ENCODE data around the gene CSRNP3. TPM values are rescaled to one million over a fixed set of nuclear protein-coding genes. Genes with fewer than 3 reads are reported as not detected.

Gene CSRNP3
- total and polyA plus RNA-seq, 7 donors = 0.96 to 6.6 (median 3.9) TPM

- Histone ChIP-seq H3K4me1 (peaks cover 0 to 5% (median 0%) of the 10 kb centered on the region in 4 donors), H3K27me3 (no peaks in the 10 kb centered on the region), H3K36me3 (peaks cover 0 to 3% (median 0%) of the 10 kb centered on the region in 4 donors), H3K4me3 (no peak overlapping the region), H3K27ac (no peak overlapping the region), H3K9me3 (no peaks in the 10 kb centered on the region)
- DNase-seq = no peak
- intact Hi-C loops (cut with DNase I) = no loop called here
- no peak for TF ChIP-seq POLR2AphosphoS5 (IDR thresholded peaks at IDR 0.05)
- TF ChIP-seq EP300 (IDR thresholded peaks at IDR 0.05) = no peak
- no peak for TF ChIP-seq POLR2A (IDR thresholded peaks at IDR 0.05)
- no peak for TF ChIP-seq CTCF (IDR thresholded peaks at IDR 0.05)
Observed at GRCh38 chr2:165539985-165540384, 70.5 kb downstream of the CSRNP3 start.

GRCh38 chr2:165544897-165545296 lies 75.4 kb downstream of the CSRNP3 start:
- intact Hi-C loops (cut with DNase I) = no loop called here

GRCh38 chr2:165547900-165548299 lies 78.4 kb downstream of the CSRNP3 start:
- TF ChIP-seq POLR2AphosphoS5 (IDR thresholded peaks at IDR 0.05) = no peak
- TF ChIP-seq CTCF (IDR thresholded peaks at IDR 0.05) = no peak
- TF ChIP-seq POLR2A (IDR thresholded peaks at IDR 0.05) = no peak
- no peak for TF ChIP-seq EP300 (IDR thresholded peaks at IDR 0.05)
- intact Hi-C loops (cut with DNase I) = no loop called here

More at GRCh38 chr2:165544897-165545296, 75.4 kb downstream of the CSRNP3 start:
- no peak for DNase-seq
- Histone ChIP-seq H3K4me3 (no peak overlapping the region), H3K27ac (no peak overlapping the region), H3K36me3 (peaks cover 0 to 3% (median 0%) of the 10 kb centered on the region in 4 donors), H3K9me3 (no peaks in the 10 kb centered on the region), H3K4me1 (peaks cover 0 to 6% (median 0%) of the 10 kb centered on the region in 4 donors), H3K27me3 (no peaks in the 10 kb centered on the region)
- 91 to 94% methylated on average over 2 of the region's 2 CpGs for WGBS, 2 donors
- TF ChIP-seq CTCF (IDR thresholded peaks at IDR 0.05) = no peak
- no peak for TF ChIP-seq POLR2AphosphoS5 (IDR thresholded peaks at IDR 0.05)

GRCh38 chr2:165549619-165550018 lies 80.1 kb downstream of the CSRNP3 start:
- Histone ChIP-seq H3K36me3 (no peaks in the 10 kb centered on the region), H3K9me3 (no peaks in the 10 kb centered on the region), H3K4me3 (no peak overlapping the region), H3K27me3 (no peaks in the 10 kb centered on the region), H3K27ac (no peak overlapping the region), H3K4me1 (peaks cover 0 to 6% (median 0%) of the 10 kb centered on the region in 4 donors)
- no peak for DNase-seq
- TF ChIP-seq CTCF (IDR thresholded peaks at IDR 0.05) = no peak
- TF ChIP-seq POLR2A (IDR thresholded peaks at IDR 0.05) = no peak
- no peak for TF ChIP-seq POLR2AphosphoS5 (IDR thresholded peaks at IDR 0.05)
- TF ChIP-seq EP300 (IDR thresholded peaks at IDR 0.05) = no peak
- WGBS, 2 donors = 93 to 96% methylated on average over 1 of the region's 1 CpG
- intact Hi-C loops (cut with DNase I) = no loop called here

More at GRCh38 chr2:165547900-165548299, 78.4 kb downstream of the CSRNP3 start:
- Histone ChIP-seq H3K36me3 (no peaks in the 10 kb centered on the region), H3K4me1 (peaks cover 0 to 6% (median 0%) of the 10 kb centered on the region in 4 donors), H3K27ac (no peak overlapping the region), H3K27me3 (no peaks in the 10 kb centered on the region), H3K9me3 (no peaks in the 10 kb centered on the region), H3K4me3 (no peak overlapping the region)
- DNase-seq = no peak

- Histone ChIP-seq H3K27me3 (no peaks in the 10 kb centered on the region), H3K4me3 (no peak overlapping the region), H3K9me3 (no peaks in the 10 kb centered on the region), H3K4me1 (no peaks in the 10 kb centered on the region), H3K36me3 (no peaks in the 10 kb centered on the region), H3K27ac (no peak overlapping the region)
- DNase-seq = no peak
- WGBS, 2 donors = 87 to 92% methylated on average over 2 of the region's 2 CpGs
- intact Hi-C loops (cut with DNase I) = no loop called here
- TF ChIP-seq EP300 (IDR thresholded peaks at IDR 0.05) (no peak), POLR2A (IDR thresholded peaks at IDR 0.05) (no peak), POLR2AphosphoS5 (IDR thresholded peaks at IDR 0.05) (no peak), CTCF (IDR thresholded peaks at IDR 0.05) (no peak)
Observed at GRCh38 chr2:165558832-165559231, 89.3 kb downstream of the CSRNP3 start.

Measured in sigmoid colon (tissue), 7 donors.